ENCODE results near the gene TNFRSF1A.

TNFRSF1A gene

DNA sequence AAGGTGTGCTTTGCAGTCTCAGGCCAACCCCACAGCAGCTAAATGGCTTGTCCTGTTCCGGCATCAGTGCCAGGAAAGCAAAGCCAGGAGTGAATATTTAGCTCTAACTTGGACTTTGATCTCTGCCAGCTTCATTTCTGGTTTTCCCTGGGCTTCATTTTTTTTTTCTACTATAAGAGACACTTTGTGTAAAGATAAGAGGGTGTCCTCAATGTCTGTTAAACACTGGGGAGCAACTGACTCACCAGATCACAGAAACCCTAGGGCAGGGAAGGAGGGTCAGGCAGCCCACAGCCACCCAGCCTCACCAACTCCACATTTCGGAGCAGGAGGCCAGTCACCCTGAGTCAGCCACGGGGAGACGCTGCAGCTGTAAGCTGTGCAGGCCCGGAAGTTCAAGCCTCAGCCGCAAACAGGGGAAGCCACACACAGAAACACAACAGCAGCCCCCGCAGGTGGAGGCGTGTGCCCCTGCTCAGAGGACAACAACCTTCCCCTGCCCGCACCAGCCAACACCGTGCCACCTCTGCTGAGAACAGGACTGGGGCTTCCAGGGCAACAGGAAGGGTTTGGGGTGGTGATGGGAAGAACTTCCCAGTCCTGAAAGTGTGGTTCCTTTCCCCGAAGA lies 6.3 kb downstream of the TNFRSF1A start:
- TF ChIP-seq, protein P1, sequence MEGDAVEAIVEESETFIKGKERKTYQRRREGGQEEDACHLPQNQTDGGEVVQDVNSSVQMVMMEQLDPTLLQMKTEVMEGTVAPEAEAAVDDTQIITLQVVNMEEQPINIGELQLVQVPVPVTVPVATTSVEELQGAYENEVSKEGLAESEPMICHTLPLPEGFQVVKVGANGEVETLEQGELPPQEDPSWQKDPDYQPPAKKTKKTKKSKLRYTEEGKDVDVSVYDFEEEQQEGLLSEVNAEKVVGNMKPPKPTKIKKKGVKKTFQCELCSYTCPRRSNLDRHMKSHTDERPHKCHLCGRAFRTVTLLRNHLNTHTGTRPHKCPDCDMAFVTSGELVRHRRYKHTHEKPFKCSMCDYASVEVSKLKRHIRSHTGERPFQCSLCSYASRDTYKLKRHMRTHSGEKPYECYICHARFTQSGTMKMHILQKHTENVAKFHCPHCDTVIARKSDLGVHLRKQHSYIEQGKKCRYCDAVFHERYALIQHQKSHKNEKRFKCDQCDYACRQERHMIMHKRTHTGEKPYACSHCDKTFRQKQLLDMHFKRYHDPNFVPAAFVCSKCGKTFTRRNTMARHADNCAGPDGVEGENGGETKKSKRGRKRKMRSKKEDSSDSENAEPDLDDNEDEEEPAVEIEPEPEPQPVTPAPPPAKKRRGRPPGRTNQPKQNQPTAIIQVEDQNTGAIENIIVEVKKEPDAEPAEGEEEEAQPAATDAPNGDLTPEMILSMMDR (IDR thresholded peaks at IDR 0.05; ENCODE audit: borderline replicate concordance, insufficient read depth, low read depth, low read length): peak; percentile 84
- H3K4me3 ChIP-seq (ENCODE audit: low read depth, low read length): peak overlapping the region; percentile 33

- no peak overlapping the region for H3K4me3 ChIP-seq (ENCODE audit: low read depth, low read length)
- TF ChIP-seq, protein P1 (IDR thresholded peaks at IDR 0.05; ENCODE audit: borderline replicate concordance, insufficient read depth, low read depth, low read length): no peak
Observed at GRCh38 chr12:6334940-6335450, 6.9 kb downstream of the TNFRSF1A start.

GRCh38 chr12:6334359-6334758 lies 7.5 kb downstream of the TNFRSF1A start:
- TF ChIP-seq, protein P1 (IDR thresholded peaks at IDR 0.05; ENCODE audit: borderline replicate concordance, insufficient read depth, low read depth, low read length): no peak

DNA sequence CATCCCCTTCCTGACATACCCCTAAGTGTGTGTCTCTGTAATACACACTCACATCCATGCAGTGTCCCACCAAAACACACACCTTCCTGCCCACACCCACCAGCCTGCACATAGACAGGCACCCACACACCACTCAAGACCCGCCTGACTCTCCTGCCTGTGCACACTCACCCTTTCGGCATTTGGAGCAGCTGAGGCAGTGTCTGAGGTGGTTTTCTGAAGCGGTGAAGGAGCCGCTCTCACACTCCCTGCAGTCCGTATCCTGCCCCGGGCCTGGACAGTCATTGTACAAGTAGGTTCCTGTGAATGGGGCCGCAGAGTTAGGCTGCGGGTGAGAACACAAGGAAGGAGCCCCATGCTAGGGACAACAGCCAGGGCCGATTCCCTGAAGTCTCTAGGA lies 8.3 kb downstream of the TNFRSF1A start:
- TF ChIP-seq, protein P1 (IDR thresholded peaks at IDR 0.05; ENCODE audit: borderline replicate concordance, insufficient read depth, low read depth, low read length): no peak
- no peak overlapping the region for H3K4me3 ChIP-seq (ENCODE audit: low read depth, low read length)

More at GRCh38 chr12:6334359-6334758, 7.5 kb downstream of the TNFRSF1A start:
- H3K4me3 ChIP-seq (ENCODE audit: low read depth, low read length): no peak overlapping the region

- TF ChIP-seq, protein P1 (IDR thresholded peaks at IDR 0.05; ENCODE audit: borderline replicate concordance, insufficient read depth, low read depth, low read length): no peak
- H3K4me3 ChIP-seq (ENCODE audit: low read depth, low read length): no peak overlapping the region
Observed at GRCh38 chr12:6333029-6333428, 8.8 kb downstream of the TNFRSF1A start.

DNA sequence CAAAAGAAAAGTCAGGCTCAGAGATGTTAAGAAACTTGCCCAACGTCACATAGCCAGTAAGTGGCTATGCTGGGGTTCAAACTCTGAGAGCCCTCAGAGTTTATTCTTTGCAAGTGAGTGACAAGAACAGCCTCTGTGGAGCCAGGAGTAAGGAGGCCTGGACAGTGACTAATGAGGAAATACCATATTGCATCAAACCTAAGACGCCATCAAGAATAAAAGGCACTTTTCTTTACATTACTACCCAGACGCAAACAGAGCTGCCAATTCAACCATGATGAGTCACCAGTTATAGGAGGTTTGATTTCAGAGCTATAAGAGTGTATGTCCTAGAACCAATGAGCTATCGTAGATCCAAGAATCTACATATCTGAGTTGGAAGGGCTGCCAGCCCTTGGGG lies 9.4 kb downstream of the TNFRSF1A start:
- no peak overlapping the region for H3K4me3 ChIP-seq (ENCODE audit: low read depth, low read length)
- TF ChIP-seq, protein P1 (IDR thresholded peaks at IDR 0.05; ENCODE audit: borderline replicate concordance, insufficient read depth, low read depth, low read length): no peak

Measured in GM12875 (cell line).